Head of caudate nucleus (tissue), 42 donors: ENCODE results near the gene SLC9C2.
"Not testable (repeated sequence)": the region's sequence is repeated elsewhere in the genome, so short reads cannot be mapped to it uniquely, and the experiment has no call there.

Experiments
- DNase-seq, 42 donors: peaks; one replicate each; pipeline versions ENCODE4 v3.0.0 to v3.0.0-alpha.2; 2020 to 2021; ENCODE audit warnings: mixed read lengths in 7 of 42
- intact Hi-C: fragments of 100-400 bp; cut with DNase I; formaldehyde crosslinking; loops from one replicate; pipeline ENCODE4 v1.15.0; 2022

The SLC9C2 gene

GRCh38 chr1:173591138-173591537 lies 11.7 kb downstream of the SLC9C2 start:
- intact Hi-C loops, DNase-seq: not testable (repeated sequence)

GRCh38 chr1:173590557-173590956 lies 12.3 kb downstream of the SLC9C2 start:
- intact Hi-C loops: no loop called here
- DNase-seq: no peak

- intact Hi-C loops: no loop called here
- no peak for DNase-seq
These were observed 21.3 kb downstream of the SLC9C2 start for GRCh38 chr1:173581383-173582079.

- no peak for DNase-seq
- intact Hi-C loops: no loop called here
These were observed 22.2 kb downstream of the SLC9C2 start for GRCh38 chr1:173580658-173581057.

DNA sequence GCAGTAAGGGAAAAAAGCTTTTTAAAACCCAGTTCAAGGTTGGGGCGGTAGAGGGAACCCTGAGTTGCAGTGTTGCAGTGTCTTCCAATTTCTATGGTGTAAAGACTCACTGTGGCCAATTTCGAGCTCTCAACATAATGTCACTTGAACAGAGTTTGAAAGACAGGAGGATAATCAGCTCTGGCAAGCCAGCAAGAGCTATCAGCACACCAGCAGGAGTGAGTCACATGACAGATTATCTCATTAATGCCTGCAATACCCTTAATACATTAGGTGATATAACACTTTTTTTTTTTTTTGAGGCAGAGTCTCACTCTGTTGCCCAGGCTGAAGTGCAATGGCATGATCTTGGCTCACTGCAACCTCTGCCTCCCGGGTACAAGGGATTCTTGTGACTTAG lies 22.8 kb downstream of the SLC9C2 start:
- intact Hi-C loops: no loop called here
- no peak for DNase-seq

DNA sequence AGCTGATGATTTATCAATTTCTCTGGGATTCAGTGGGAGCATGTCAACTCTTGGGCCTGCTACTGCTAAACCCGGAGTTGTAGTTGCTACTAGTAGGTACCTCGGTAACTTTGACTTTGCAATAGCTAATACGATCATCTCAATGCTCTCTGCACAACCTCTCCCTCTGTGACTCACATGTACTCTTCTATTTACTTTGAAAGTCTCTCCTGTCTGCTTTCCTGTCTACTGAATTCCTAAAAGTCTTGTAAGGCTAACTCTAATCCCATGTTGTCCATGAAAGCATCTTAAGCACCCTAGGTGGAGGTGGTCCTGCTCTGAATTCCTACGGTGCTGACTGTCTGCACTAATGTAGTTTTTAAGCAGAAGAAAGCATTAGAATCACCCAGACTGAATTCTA lies 29.3 kb downstream of the SLC9C2 start:
- intact Hi-C loops: no loop called here

GRCh38 chr1:173572201-173572873 lies 30.5 kb downstream of the SLC9C2 start:
- DNase-seq: no peak
- intact Hi-C loops: no loop called here

More for the DNA sequence above, 29.3 kb downstream of the SLC9C2 start:
- no peak for DNase-seq

GRCh38 chr1:173570370-173571007 lies 32.4 kb downstream of the SLC9C2 start:
- DNase-seq: no peak
- intact Hi-C loops: no loop called here

- intact Hi-C loops: no loop called here
- no peak for DNase-seq
These were observed 34.4 kb downstream of the SLC9C2 start for GRCh38 chr1:173568483-173568882.

- DNase-seq, intact Hi-C loops: not testable (repeated sequence)
These were observed 39.0 kb downstream of the SLC9C2 start for GRCh38 chr1:173563846-173564245.

GRCh38 chr1:173562813-173563212 lies 40.1 kb downstream of the SLC9C2 start:
- no peak for DNase-seq
- intact Hi-C loops: no loop called here

- intact Hi-C loops: no loop called here
- no peak for DNase-seq
These were observed 41.6 kb downstream of the SLC9C2 start for GRCh38 chr1:173561263-173561662.

- intact Hi-C loops: no loop called here
- DNase-seq: no peak
These were observed 42.5 kb downstream of the SLC9C2 start for GRCh38 chr1:173560285-173560880.

GRCh38 chr1:173555651-173556305 lies 47.1 kb downstream of the SLC9C2 start:
- intact Hi-C loops: no loop called here
- DNase-seq: no peak

DNA sequence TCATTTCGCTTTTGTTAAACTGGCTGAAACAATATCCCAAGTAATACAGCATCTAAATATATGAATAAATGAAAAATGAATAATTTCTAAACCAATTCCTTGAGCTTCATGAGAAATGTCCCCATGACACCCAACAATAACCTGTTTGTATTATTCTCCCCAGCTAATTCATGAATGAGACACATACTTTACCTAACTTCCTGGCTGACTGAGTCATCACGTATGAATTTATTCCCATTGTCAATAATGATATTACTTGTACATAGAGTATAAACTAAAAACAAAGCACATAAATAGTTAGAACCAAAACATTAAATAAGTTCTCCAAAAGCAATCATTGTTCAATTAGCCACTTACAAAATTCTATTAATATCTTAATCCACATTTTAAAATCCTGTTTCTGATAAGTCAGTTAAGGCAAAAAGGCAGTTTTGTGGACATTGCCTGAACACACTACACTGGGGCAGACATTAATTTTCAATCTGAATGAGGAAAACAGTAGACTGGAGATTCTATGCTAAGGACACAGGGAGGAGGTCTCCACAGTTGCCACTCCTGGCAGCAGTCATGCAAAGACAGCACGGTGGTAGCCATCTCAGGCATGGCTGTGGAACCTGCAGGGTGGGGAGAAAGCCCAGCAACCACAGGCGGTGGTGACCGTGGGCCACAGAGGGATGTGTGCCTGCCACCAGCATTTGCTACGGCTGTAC lies 48.2 kb downstream of the SLC9C2 start:
- intact Hi-C loops: no loop called here
- no peak for DNase-seq

DNA sequence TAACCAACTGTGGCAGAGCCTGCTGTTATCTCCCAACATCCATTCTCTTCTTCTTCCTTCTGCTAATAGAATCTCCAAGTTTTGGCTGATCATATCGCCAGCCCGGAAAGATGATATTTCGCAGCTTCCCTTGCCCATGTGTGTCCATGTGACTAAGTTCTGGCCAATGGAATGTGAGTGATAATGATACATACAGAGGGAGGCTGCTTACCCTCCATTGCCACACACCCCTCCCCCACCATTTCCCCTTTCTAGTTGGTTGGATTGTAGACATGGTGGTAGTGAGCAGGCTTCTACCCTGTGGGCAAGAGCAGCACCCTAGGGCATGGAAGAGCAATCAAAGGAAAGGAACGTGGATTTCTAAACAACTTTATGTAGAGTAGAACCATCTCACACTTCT lies 48.8 kb downstream of the SLC9C2 start:
- intact Hi-C loops: no loop called here

GRCh38 chr1:173553312-173553711 lies 49.6 kb downstream of the SLC9C2 start:
- no peak for DNase-seq
- intact Hi-C loops: no loop called here

More for the DNA sequence above, 48.8 kb downstream of the SLC9C2 start:
- no peak for DNase-seq

GRCh38 chr1:173551699-173552098 lies 51.2 kb downstream of the SLC9C2 start:
- intact Hi-C loops: no loop called here
- no peak for DNase-seq

DNA sequence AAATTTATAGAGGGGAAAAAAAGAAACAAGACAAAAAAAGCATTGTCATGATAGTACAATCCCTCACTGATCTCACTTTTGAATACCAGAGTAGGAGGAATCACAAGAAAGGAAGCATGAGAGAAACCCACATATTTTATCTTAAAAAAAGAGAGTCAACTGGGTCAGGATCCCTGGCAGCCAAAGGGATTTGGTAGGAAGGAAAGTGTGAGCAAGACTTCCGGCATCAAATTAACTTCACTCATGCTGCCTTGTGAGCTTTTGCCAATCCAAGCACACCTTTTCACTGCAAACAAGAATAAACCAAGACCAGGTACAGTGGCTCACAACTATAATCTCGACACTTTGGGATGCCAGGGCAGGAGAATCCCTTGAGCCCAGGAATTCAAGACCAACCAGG lies 53.1 kb downstream of the SLC9C2 start:
- peak in 18 of 42 donors; percentile 7 to 71 (median 30) for DNase-seq
- intact Hi-C loops: no loop called here
